HL-60/S4 (cell line): ENCODE results near the gene TMX3.

Source experiments
- in situ Hi-C: fragments of 300-500 bp; cut with MboI; formaldehyde crosslinking; loops from 2 replicates; pipeline ENCODE4 v1.14.3; 2022; ENCODE audit warnings: low sequenced_read_pairs

Gene TMX3

GRCh38 chr18:68714366-68714711, 569 bp downstream of the TMX3 start:
- in situ Hi-C loops, result no loop called here

GRCh38 chr18:68713796-68714195, 1.1 kb downstream of the TMX3 start:
- in situ Hi-C loops, result no loop called here

GRCh38 chr18:68713131-68713530, 1.8 kb downstream of the TMX3 start:
- in situ Hi-C loops, result no loop called here

GRCh38 chr18:68707646-68708045, 7.3 kb downstream of the TMX3 start:
- in situ Hi-C loops, result no loop called here

GRCh38 chr18:68705119-68705518, 9.8 kb downstream of the TMX3 start:
- in situ Hi-C loops, result no loop called here

- in situ Hi-C loops, result no loop called here
These were observed 11.6 kb downstream of the TMX3 start for GRCh38 chr18:68703326-68703725.

- in situ Hi-C loops, result no loop called here
These were observed 13.6 kb downstream of the TMX3 start for GRCh38 chr18:68701353-68701752.

GRCh38 chr18:68699043-68699442, 15.9 kb downstream of the TMX3 start:
- in situ Hi-C loops, result no loop called here

GRCh38 chr18:68696937-68697336, 18.0 kb downstream of the TMX3 start:
- in situ Hi-C loops, result no loop called here

GRCh38 chr18:68694316-68694715, 20.6 kb downstream of the TMX3 start:
- in situ Hi-C loops, result no loop called here

- in situ Hi-C loops, result no loop called here
These were observed 21.7 kb downstream of the TMX3 start for GRCh38 chr18:68693091-68693815.

- in situ Hi-C loops, result no loop called here
These were observed 35.4 kb downstream of the TMX3 start for GRCh38 chr18:68679528-68679927.

GRCh38 chr18:68676913-68677312, 38.0 kb downstream of the TMX3 start:
- in situ Hi-C loops, result no loop called here

GRCh38 chr18:68667121-68667520, 47.8 kb downstream of the TMX3 start:
- in situ Hi-C loops, result no loop called here

- in situ Hi-C loops, result no loop called here
These were observed 48.5 kb downstream of the TMX3 start for GRCh38 chr18:68666381-68666780.

GRCh38 chr18:68665628-68666027, 49.3 kb downstream of the TMX3 start:
- in situ Hi-C loops, result no loop called here

GRCh38 chr18:68662754-68663153, 52.2 kb downstream of the TMX3 start:
- in situ Hi-C loops, result no loop called here

- in situ Hi-C loops, result no loop called here
These were observed 54.3 kb downstream of the TMX3 start for GRCh38 chr18:68660354-68661183.

GRCh38 chr18:68648191-68648590, 66.7 kb downstream of the TMX3 start:
- in situ Hi-C loops, result no loop called here

GRCh38 chr18:68642003-68642402, 72.9 kb downstream of the TMX3 start:
- in situ Hi-C loops, result no loop called here

- in situ Hi-C loops, result no loop called here
These were observed 74.0 kb downstream of the TMX3 start for GRCh38 chr18:68640861-68641260.

GRCh38 chr18:68638613-68639012, 76.3 kb downstream of the TMX3 start:
- in situ Hi-C loops, result no loop called here
